Uterus (tissue), 2 donors: Measurements from ENCODE around the gene PTPN6.

Experiments
- POLR2A ChIP-seq, 2 donors: fragments of 450-650 bp; IDR thresholded peaks; one replicate each; pipeline ENCODE4 v1.6.1; 2016; ENCODE audit warnings: antibody characterized with exemption in 2 of 2, mild to moderate bottlenecking in 1 of 2, moderate library complexity in 1 of 2
- TF ChIP-seq, protein P1 (sequence below), 4 experiments: fragments of 200-600 bp in 2 of 4; fragments of 450-650 bp in 2 of 4; sonication (generic) in 2 of 4; IDR thresholded peaks; one replicate each; pipeline ENCODE4 v1.5.1; 2016 to 2019; ENCODE audit warnings: antibody characterized with exemption in 4 of 4, mild to moderate bottlenecking in 2 of 4, moderate library complexity in 1 of 4

DNA sequence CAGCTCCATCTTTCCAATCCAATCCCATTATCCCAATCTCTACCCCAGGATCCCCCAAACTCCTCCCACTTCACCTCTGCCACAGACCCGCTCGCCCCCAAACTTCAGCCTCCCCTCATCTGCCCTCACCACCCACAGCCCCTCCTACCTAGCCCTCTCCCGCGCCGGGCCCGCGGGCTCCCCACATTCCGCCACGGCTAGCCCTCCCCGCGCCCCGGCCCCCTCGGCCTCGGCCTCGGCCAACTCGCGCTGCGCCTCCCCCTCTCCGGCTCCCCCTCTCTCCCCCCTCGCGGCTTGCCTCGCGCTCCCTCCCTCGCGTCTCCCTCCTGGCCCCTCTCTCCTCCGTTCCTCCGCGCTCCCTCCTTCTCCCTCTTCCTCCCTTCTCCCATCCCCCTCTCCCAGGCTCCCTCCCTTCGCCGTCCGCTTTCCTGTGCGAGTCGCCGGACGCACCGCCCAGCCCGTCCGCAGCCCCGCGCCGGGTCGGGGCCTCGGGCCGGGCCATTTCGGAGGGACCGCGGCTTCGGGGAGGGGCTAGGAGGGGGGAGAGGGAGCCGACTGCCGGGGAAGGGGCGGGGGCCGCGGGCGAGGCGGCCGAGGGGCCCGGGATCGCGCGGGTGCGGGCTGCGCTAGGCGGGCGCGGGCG, 23.7 kb upstream of the PTPN6 start, which contains the start of gene ATN1:
- TF ChIP-seq, protein P1, sequence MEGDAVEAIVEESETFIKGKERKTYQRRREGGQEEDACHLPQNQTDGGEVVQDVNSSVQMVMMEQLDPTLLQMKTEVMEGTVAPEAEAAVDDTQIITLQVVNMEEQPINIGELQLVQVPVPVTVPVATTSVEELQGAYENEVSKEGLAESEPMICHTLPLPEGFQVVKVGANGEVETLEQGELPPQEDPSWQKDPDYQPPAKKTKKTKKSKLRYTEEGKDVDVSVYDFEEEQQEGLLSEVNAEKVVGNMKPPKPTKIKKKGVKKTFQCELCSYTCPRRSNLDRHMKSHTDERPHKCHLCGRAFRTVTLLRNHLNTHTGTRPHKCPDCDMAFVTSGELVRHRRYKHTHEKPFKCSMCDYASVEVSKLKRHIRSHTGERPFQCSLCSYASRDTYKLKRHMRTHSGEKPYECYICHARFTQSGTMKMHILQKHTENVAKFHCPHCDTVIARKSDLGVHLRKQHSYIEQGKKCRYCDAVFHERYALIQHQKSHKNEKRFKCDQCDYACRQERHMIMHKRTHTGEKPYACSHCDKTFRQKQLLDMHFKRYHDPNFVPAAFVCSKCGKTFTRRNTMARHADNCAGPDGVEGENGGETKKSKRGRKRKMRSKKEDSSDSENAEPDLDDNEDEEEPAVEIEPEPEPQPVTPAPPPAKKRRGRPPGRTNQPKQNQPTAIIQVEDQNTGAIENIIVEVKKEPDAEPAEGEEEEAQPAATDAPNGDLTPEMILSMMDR (IDR thresholded peaks at IDR 0.05), result peak in 1 of 4 experiments; percentile 19
- TF ChIP-seq POLR2A (IDR thresholded peaks at IDR 0.05), result peak in 1 of 2 donors; percentile 75
